ENCODE results near the gene SOX5. TPM values are rescaled to one million over a fixed set of nuclear protein-coding genes. Genes with fewer than 3 reads are reported as not detected.
"Not testable (repeated sequence)": the region's sequence is repeated elsewhere in the genome, so short reads cannot be mapped to it uniquely, and the experiment has no call there.

The SOX5 gene
- total RNA-seq, 2 donors from 2014 or later: 3.0 to 13.3 TPM

DNA sequence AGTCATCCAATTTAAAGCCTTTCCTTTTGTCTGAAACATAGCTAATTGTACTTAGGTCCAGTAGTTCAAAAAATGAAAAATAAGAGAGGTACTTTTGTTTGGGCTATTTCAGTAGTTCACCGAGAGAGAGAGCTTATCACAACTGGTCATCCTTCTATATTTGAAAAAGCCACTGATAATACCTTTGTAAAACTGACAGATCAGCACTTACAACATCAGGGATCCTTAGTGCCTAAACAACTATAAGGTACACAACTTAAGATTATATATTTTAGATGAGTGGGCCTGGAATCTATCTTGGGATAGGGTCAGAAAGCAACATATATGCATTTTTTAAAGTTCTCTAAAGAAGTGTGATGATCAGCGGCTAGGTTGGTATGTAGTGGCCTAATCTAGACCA is 97.9 kb downstream of the SOX5 start:
- Mint-ChIP-seq H3K9me3 (peaks cover 4% of the 10 kb centered on the region), H3K27ac (no peak overlapping the region), H3K36me3 (no peaks in the 10 kb centered on the region), H3K4me3 (no peak overlapping the region), H3K4me1 (ENCODE audit: low read depth in 2 of 2) (no peaks in the 10 kb centered on the region), H3K27me3 (no peaks in the 10 kb centered on the region)
- DNase-seq (ENCODE audit: low spot score) (no peak), ATAC-seq (no peak)

DNA sequence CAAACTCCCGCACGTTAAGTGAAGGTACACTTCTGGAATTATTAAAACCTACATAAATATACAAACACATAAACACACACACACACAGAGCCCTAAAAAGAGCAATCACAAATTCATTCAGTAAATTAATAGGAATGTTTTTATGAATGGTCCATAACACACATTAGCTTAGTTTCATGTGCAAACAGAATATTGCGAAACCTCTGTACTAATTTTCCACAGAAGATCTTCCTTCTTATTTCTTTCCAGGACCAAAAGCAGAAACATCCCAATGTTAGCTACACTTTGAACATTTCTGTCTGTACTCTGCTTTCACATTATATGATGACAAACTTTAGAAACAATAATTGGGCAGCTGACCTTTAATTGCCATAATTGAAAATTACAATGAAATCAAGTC is 101.6 kb downstream of the SOX5 start:
- Mint-ChIP-seq H3K27ac (no peak overlapping the region), H3K4me3 (no peak overlapping the region), H3K27me3 (no peaks in the 10 kb centered on the region), H3K4me1 (ENCODE audit: low read depth in 2 of 2) (no peaks in the 10 kb centered on the region), H3K9me3 (peaks cover 8% of the 10 kb centered on the region), H3K36me3 (no peaks in the 10 kb centered on the region)
- DNase-seq (ENCODE audit: low spot score): no peak
- no peak for ATAC-seq

DNA sequence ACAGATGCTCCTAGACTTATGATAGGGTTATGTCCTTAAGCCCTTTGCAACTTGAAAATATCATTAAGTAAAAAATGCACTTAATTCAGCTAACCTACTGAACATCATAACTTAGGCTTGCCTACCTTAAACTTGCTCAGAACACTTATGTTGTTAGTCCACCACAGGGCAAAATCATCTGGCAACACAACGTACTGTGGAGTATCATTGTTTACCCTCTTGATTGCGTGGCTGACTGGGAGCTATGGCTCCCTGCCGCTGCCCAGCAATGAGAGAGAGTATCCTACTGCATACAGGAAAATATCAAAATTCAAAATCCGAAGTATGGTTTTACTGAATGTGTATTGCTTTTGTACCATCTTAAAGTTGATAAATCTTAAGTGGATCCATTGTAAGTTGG is 105.5 kb downstream of the SOX5 start:
- Mint-ChIP-seq H3K9me3 (peaks cover 15% of the 10 kb centered on the region), H3K4me3 (no peak overlapping the region), H3K36me3 (no peaks in the 10 kb centered on the region), H3K27me3 (no peaks in the 10 kb centered on the region), H3K27ac (no peak overlapping the region), H3K4me1 (ENCODE audit: low read depth in 2 of 2) (no peaks in the 10 kb centered on the region)
- DNase-seq (ENCODE audit: low spot score) (no peak), ATAC-seq (no peak)

DNA sequence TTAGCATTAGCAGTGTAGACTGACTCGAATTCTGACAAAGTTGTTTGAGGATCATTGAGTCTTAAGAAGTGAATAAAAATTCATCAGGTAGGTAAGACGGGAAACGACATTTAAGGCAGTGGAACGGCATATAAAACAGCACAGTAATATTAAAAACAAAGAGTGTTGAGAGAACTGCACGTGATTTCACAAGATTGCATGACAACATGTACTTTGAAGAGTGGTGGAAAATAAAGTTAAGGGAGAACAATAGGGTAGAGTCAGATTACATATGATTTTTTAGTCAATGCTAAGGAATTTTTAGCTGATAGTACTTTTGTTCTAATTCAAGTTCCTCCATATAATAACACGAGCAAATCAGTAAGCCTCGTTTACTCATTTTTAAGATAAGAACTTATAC is 115.4 kb downstream of the SOX5 start:
- H3K27ac Mint-ChIP-seq: no peak overlapping the region
- ATAC-seq: no peak
- DNase-seq (ENCODE audit: low spot score): no peak
- no peaks in the 10 kb centered on the region for H3K27me3 Mint-ChIP-seq
- no peaks in the 10 kb centered on the region for H3K4me1 Mint-ChIP-seq (ENCODE audit: low read depth in 2 of 2)
- peaks cover 12% of the 10 kb centered on the region for H3K9me3 Mint-ChIP-seq
- H3K36me3 Mint-ChIP-seq: no peaks in the 10 kb centered on the region
- no peak overlapping the region for H3K4me3 Mint-ChIP-seq

DNA sequence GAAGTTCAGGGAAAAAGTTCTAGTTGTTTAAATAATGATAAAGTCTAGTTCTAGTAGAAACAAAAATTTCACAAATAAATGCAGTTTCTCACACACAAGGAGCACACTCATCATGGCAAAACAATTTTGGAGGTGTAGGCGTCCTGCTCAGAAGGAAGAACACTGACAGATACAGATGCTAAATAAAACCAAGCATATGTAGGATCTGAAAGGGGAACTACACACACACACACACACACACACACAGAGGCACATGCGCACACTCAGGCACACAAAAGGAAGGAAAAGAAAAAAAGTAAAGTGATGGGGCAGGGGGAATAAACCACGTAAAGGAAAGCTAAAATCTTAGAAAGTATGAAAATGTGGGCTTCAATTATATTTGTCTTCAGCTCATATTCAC is 117.7 kb downstream of the SOX5 start:
- no peak overlapping the region for H3K27ac Mint-ChIP-seq
- no peaks in the 10 kb centered on the region for H3K36me3 Mint-ChIP-seq
- no peak for DNase-seq (ENCODE audit: low spot score)
- H3K4me3 Mint-ChIP-seq: no peak overlapping the region
- H3K27me3 Mint-ChIP-seq: no peaks in the 10 kb centered on the region
- ATAC-seq: no peak
- H3K4me1 Mint-ChIP-seq (ENCODE audit: low read depth in 2 of 2): no peaks in the 10 kb centered on the region
- peaks cover 12% of the 10 kb centered on the region for H3K9me3 Mint-ChIP-seq

DNA sequence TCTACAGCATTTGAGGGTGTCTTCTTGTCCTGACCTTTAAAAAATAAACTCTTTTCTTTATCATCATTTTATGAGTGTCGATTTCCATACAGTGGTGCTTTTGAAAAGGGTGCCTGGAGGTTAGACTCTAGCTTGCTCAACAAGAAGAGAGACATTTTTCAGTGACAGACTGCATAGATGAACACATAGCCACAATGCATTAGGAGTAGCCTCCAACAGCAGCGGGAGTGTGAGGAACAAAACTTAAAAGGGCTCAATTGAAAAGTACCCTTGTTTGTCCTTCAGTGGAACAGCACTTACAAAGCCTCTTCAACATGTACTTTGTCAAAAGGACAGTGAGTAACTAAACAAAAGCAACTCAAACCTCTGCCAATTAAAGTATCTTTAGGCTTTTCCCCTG is 119.3 kb downstream of the SOX5 start:
- Mint-ChIP-seq H3K27ac (no peak overlapping the region), H3K36me3 (no peaks in the 10 kb centered on the region), H3K27me3 (no peaks in the 10 kb centered on the region), H3K9me3 (peaks cover 16% of the 10 kb centered on the region), H3K4me3 (no peak overlapping the region), H3K4me1 (ENCODE audit: low read depth in 2 of 2) (no peaks in the 10 kb centered on the region)
- ATAC-seq (no peak), DNase-seq (ENCODE audit: low spot score) (no peak)

DNA sequence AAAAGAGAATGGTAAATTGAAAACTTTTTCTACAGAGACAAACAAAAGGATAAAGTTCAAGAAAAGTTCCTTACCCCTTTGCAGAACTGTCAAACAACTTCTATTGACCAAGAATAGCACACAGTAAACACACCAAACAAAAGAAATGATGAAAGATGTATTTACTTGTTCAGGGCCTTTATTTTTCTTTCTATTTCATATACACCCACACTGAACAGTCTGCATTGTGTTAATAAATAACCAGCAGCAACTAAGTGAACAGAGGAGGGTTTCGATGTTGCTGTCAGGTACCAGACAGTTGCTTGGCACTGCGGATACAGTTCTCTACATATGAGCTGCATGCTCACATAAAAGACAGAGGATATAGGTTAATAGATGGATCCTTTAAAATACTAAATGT is 122.1 kb downstream of the SOX5 start:
- ATAC-seq (no peak), DNase-seq (ENCODE audit: low spot score) (no peak)
- Mint-ChIP-seq H3K4me1 (ENCODE audit: low read depth in 2 of 2) (no peaks in the 10 kb centered on the region), H3K4me3 (no peak overlapping the region), H3K27ac (no peak overlapping the region), H3K36me3 (no peaks in the 10 kb centered on the region), H3K9me3 (peaks cover 21% of the 10 kb centered on the region), H3K27me3 (no peaks in the 10 kb centered on the region)

DNA sequence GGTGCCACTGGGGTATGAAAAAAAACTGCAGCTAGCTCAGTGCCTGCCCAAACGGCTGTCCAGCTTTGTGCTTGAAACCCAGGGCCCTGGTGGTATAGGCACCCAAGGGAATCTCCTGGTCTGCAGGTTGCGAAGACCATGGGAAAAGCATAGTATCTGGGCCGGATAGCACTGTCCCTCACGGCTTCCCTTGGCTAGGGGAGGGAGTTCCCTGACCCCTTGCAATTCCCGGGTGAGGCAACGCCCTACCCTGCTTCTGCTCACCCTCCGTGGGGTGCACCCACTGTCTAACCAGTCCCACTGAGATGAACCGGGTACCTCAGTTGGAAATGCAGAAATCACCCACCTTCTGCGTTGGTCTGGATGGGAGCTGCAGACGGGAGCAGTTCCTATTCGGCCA is 124.3 kb downstream of the SOX5 start:
- H3K4me1 Mint-ChIP-seq (ENCODE audit: low read depth in 2 of 2); H3K27ac Mint-ChIP-seq; DNase-seq (ENCODE audit: low spot score); H3K36me3 Mint-ChIP-seq; H3K27me3 Mint-ChIP-seq; H3K4me3 Mint-ChIP-seq; ATAC-seq: not testable (repeated sequence)
- H3K9me3 Mint-ChIP-seq: peaks cover 21% of the 10 kb centered on the region

DNA sequence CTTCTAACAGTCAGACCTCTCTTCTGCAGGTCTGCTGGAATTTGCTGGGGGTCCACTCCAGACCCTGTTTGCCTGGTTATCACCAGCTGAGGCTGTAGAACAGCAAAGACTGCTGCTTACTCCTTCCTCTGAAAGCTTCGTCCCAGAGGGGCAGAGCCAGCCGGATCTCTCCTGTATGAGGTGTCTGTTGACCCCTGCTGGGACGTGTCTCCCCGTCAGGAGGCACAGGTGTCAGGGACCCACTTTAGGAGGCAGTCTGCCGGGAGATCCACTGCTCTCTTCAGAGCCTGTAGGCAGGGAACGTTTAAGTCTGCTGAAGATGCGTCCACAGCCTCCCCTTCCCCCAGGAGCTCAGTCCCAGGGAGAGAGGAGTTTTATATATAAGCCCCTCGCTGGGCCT is 125.1 kb downstream of the SOX5 start:
- Mint-ChIP-seq H3K4me1 (ENCODE audit: low read depth in 2 of 2) (no peaks in the 10 kb centered on the region), H3K4me3 (no peak overlapping the region), H3K27me3 (no peaks in the 10 kb centered on the region), H3K9me3 (peaks cover 21% of the 10 kb centered on the region), H3K36me3 (no peaks in the 10 kb centered on the region), H3K27ac (no peak overlapping the region)
- ATAC-seq (no peak), DNase-seq (ENCODE audit: low spot score) (no peak)

DNA sequence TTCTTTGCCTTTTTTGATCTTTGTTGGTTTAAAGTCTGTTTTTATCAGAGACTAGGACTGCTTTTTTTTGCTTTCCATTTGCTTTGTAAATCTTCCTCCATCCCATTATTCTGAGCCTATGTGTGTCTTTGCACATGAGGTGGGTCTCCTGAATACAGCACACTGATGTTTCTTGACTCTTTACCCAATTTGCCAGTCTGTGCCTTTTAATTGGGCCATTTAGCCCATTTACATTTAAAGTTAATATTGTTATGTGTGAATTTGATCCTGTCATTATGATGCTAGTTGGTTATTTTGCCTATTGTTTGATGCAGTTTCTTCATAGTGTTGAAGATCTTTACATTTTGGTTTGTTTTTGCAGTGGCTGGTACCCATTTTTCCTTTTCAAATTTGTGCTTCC is 126.6 kb downstream of the SOX5 start:
- ATAC-seq; H3K36me3 Mint-ChIP-seq; H3K4me3 Mint-ChIP-seq; H3K4me1 Mint-ChIP-seq (ENCODE audit: low read depth in 2 of 2); DNase-seq (ENCODE audit: low spot score); H3K27me3 Mint-ChIP-seq; H3K27ac Mint-ChIP-seq: not testable (repeated sequence)
- H3K9me3 Mint-ChIP-seq: peaks cover 21% of the 10 kb centered on the region

DNA sequence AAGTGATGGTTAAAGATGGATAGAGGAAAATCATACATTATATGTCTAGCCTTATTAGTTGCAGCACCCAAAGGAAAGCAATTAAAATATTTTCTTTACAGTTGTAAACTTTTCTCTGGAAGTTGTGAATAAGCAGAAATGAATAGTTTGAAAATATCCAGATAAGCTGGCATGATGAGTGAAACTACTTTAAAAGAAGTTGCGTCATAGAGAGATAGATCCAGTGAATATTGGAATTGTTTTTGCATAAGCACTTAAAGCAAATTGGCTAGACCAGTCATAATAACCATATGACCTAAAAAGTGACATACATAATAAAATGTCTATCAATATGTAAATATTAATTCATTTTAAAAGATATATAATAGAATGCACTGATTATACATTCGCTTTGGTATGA is 132.1 kb downstream of the SOX5 start:
- Mint-ChIP-seq H3K36me3 (no peaks in the 10 kb centered on the region), H3K27ac (no peak overlapping the region), H3K4me3 (no peak overlapping the region), H3K4me1 (ENCODE audit: low read depth in 2 of 2) (no peaks in the 10 kb centered on the region), H3K9me3 (peaks cover 13% of the 10 kb centered on the region), H3K27me3 (no peaks in the 10 kb centered on the region)
- DNase-seq (ENCODE audit: low spot score): no peak
- no peak for ATAC-seq

DNA sequence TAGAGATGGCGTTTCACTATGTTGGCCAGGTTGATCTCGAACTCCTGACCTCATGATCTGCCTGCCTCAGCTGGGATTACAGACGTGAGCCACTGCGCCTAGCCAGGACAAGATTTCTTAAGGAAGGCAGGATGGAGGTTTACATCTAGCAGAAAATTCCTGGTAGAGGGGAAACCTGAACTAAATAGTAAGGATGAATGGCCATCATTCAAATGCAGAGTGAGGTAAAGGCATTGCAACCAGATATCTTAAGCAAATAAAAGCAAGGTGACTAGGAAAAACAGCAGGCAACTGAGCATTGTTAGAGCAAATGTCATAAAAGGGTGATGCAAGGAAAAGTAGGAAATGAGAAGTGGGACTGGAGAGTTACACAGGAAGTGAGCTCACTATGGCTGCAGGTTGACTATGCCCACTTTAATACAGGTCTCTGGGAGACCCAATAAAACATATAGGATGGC is 133.0 kb downstream of the SOX5 start:
- no peaks in the 10 kb centered on the region for H3K4me1 Mint-ChIP-seq (ENCODE audit: low read depth in 2 of 2)
- ATAC-seq: no peak
- no peaks in the 10 kb centered on the region for H3K36me3 Mint-ChIP-seq
- H3K27me3 Mint-ChIP-seq: no peaks in the 10 kb centered on the region
- no peak overlapping the region for H3K4me3 Mint-ChIP-seq
- H3K9me3 Mint-ChIP-seq: peaks cover 7% of the 10 kb centered on the region
- no peak overlapping the region for H3K27ac Mint-ChIP-seq
- no peak for DNase-seq (ENCODE audit: low spot score)

DNA sequence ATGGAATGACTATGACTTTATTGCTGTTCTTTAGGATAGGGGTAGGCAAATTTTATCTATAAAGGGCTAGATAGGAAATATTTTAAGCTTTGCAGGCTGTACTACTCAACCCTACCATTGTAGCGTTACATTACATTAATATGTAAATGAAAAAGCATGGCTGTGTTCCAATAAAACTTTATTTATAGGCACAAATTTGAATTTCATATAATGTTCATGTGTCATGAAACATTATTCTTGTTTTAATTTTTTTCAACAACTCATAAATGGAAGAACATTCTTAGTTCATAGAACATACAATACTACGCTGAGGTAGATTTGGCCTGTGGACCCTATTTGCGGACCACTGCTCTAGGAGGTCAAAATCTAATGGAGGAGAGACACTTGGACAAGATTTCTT is 133.7 kb downstream of the SOX5 start:
- Mint-ChIP-seq H3K36me3 (no peaks in the 10 kb centered on the region), H3K27me3 (no peaks in the 10 kb centered on the region), H3K4me3 (no peak overlapping the region), H3K27ac (no peak overlapping the region), H3K4me1 (ENCODE audit: low read depth in 2 of 2) (no peaks in the 10 kb centered on the region), H3K9me3 (peaks cover 7% of the 10 kb centered on the region)
- no peak for ATAC-seq
- no peak for DNase-seq (ENCODE audit: low spot score)

DNA sequence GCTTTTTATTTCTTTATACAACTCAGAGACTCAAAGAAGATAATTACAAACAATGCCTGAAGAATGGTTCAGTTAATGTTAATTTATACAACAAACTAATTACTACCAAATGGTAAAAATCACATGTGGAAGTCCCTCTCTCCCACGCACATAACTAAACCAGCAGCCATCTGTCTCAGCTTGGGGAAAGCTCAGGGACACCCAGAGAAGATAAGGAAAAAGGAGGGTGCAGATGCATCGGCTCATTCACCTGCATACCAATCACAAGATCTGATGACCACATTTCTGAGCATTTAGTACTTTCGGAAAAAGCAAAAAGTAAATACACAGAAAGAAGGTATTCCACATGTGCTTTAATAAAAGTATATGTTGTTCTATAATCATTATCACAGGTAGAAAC is 136.3 kb downstream of the SOX5 start:
- no peak overlapping the region for H3K4me3 Mint-ChIP-seq
- DNase-seq (ENCODE audit: low spot score) (no peak), ATAC-seq (no peak)
- H3K36me3 Mint-ChIP-seq: no peaks in the 10 kb centered on the region
- H3K4me1 Mint-ChIP-seq (ENCODE audit: low read depth in 2 of 2): no peaks in the 10 kb centered on the region
- H3K27ac Mint-ChIP-seq: no peak overlapping the region
- peaks cover 7% of the 10 kb centered on the region for H3K9me3 Mint-ChIP-seq
- H3K27me3 Mint-ChIP-seq: no peaks in the 10 kb centered on the region

DNA sequence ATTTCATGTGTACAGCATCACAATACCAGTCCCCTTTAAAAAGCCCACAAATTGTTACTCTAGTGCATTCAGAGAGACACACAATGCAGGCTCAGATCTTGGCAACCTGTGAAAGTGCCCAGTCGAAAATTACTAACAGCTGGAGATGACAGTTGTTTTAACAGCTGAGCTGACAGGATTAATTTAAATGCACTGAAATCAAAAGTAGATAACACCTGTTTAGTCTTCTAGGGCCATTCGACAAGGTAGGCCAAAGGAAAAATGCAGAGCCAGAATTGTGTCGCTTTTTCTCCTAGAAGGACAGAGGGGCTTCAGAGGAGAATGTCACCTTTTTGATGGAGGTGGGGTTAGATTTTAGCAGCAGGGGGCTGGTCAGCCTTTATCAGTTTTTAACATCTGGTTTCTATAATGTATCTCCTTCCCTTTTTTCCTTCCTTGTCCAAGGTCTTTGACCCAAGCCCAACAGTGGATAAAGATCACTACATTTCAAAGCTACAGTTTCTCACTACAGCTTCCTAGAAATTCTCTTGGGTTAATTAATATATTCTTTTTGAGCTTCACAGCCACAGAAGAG is 139.1 kb downstream of the SOX5 start:
- Mint-ChIP-seq H3K27ac (no peak overlapping the region), H3K36me3 (no peaks in the 10 kb centered on the region), H3K27me3 (no peaks in the 10 kb centered on the region), H3K9me3 (no peaks in the 10 kb centered on the region), H3K4me1 (ENCODE audit: low read depth in 2 of 2) (no peaks in the 10 kb centered on the region), H3K4me3 (no peak overlapping the region)
- ATAC-seq (no peak), DNase-seq (ENCODE audit: low spot score) (no peak)
